ENCODE results near the gene DTNA. TPM values are rescaled to one million over a fixed set of nuclear protein-coding genes. Genes with fewer than 3 reads are reported as not detected.

Gene DTNA
- 0.26 and 0.76 TPM in 2 replicates for total RNA-seq

GRCh38 chr18:34709750-34710441, at the start of gene DTNA:
DTNA (plus strand) TSS chr18:34710298; CDS start chr18:34755977, 45,679 bp downstream.

All from dermis lymphatic vessel endothelial cell (primary cell).